Astrocyte of the spinal cord (primary cell): ENCODE data around the gene MTHFD2L.
"Not testable (repeated sequence)": the region's sequence is repeated elsewhere in the genome, so short reads cannot be mapped to it uniquely, and the experiment has no call there.

Experiments used
- DNase-seq: peaks from one replicate; pipeline ENCODE4 v3.0.0; 2011; ENCODE audit warnings: low read depth, low spot score
- H3K4me3 ChIP-seq: 2 replicates; pipeline ENCODE4 v1.5.1; 2011; ENCODE audit warnings: low read depth, mild to moderate bottlenecking, low read length, moderate library complexity
- in situ Hi-C: cut with HindIII; loops from 2 replicates; pipeline ENCODE4 v1.10.0; 2017; ENCODE audit warnings: low sequenced_read_pairs
- TF ChIP-seq, protein P1 (sequence below): IDR thresholded peaks from 2 replicates; pipeline ENCODE4 v1.5.1; 2012; ENCODE audit warnings: low read depth, mild to moderate bottlenecking, low read length, inconsistent platforms

MTHFD2L gene

GRCh38 chr4:74335341-74336021, 177.6 kb downstream of the MTHFD2L start:
- in situ Hi-C loops: no loop called here
- no peak for DNase-seq
- H3K4me3 ChIP-seq: no peak overlapping the region
- TF ChIP-seq, protein P1, sequence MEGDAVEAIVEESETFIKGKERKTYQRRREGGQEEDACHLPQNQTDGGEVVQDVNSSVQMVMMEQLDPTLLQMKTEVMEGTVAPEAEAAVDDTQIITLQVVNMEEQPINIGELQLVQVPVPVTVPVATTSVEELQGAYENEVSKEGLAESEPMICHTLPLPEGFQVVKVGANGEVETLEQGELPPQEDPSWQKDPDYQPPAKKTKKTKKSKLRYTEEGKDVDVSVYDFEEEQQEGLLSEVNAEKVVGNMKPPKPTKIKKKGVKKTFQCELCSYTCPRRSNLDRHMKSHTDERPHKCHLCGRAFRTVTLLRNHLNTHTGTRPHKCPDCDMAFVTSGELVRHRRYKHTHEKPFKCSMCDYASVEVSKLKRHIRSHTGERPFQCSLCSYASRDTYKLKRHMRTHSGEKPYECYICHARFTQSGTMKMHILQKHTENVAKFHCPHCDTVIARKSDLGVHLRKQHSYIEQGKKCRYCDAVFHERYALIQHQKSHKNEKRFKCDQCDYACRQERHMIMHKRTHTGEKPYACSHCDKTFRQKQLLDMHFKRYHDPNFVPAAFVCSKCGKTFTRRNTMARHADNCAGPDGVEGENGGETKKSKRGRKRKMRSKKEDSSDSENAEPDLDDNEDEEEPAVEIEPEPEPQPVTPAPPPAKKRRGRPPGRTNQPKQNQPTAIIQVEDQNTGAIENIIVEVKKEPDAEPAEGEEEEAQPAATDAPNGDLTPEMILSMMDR: no peak

DNA sequence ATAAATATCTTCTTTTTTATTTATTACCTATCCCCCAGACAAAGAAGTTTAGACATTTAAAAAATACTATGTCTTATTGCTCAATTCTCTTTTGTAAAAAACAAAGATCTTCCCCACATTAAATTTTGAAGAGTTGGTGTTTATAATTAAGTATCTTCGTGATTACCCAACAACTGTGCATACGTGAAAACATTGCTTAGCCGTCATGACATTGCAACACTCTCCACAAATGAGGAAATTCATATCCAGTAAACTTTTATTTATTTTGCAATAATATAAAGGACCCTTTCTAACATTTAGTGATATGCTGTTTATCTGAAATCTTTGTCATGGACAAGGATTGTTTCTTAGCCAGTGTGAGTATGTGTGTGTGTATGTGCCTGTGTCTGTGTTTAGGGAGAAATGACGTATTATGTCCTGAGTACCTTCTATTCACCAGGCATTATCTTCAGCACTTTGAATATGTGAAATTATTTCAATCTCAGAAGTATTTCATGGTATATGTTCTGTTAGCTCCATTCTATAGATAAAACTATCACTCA, 180.9 kb downstream of the MTHFD2L start:
- DNase-seq: no peak
- TF ChIP-seq, protein P1: no peak
- no peak overlapping the region for H3K4me3 ChIP-seq
- in situ Hi-C loops: no loop called here

DNA sequence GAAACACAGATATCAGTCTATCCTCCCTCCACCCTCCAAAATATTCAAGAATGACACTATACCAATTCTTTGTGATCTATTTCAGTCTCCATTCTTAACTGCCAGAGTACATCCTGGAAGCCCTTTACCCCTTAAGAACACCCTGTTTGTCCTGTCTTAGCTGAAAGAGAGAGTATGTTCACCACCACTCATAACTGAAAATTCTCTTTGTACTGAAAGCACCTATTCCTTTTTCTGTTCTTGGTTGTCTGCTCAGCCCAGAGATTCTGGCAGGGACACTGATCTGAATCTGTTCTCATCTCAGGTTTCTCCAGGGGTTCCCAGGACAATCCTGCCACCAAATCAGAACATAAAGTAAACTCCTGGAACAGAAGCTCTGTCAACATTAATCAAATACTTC, 181.6 kb downstream of the MTHFD2L start:
- H3K4me3 ChIP-seq: no peak overlapping the region
- no peak for DNase-seq
- in situ Hi-C loops: no loop called here
- TF ChIP-seq, protein P1: no peak

- H3K4me3 ChIP-seq, in situ Hi-C loops, DNase-seq: not testable (repeated sequence)
Measured at GRCh38 chr4:74340421-74340820, 182.5 kb downstream of the MTHFD2L start.

- TF ChIP-seq, protein P1: no peak
- no peak overlapping the region for H3K4me3 ChIP-seq
- in situ Hi-C loops: no loop called here
- no peak for DNase-seq
Measured at GRCh38 chr4:74344031-74344430, 186.1 kb downstream of the MTHFD2L start.
